Astrocyte (in vitro differentiated cells and primary cell): Measurements from ENCODE around the gene P3H4.
"Not testable (repeated sequence)": the region's sequence is repeated elsewhere in the genome, so short reads cannot be mapped to it uniquely, and the experiment has no call there.

Experiments used
- EZH2 ChIP-seq: IDR thresholded peaks from 2 replicates; pipeline ENCODE4 v1.6.1; 2012; ENCODE audit warnings: mild to moderate bottlenecking, low read length, inconsistent platforms; ENCODE audit not compliant: insufficient read depth
- TF ChIP-seq, protein P1 (sequence below): IDR thresholded peaks from 2 replicates; pipeline ENCODE4 v1.5.1; 2011; ENCODE audit warnings: low read depth, mild to moderate bottlenecking, inconsistent platforms, low read length, moderate library complexity; ENCODE audit not compliant: insufficient read depth

DNA sequence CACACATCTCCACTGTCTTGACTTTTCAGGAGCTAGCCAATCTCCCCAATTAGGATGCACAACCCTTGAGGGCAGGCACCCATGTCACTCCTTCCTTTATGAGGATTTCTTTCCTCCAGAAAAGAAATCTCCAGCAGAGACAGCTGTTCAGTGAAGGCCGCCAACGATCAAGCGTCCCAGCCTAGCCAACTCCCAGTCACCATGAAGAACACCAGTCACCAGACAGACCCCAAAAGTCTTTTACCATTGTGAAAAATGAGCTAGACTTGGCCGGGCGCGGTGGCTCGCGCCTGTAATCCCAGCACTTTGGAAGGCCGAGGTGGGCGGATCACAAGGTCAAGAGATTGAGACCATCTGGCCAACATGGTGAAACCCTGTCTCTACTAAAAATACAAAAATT is 18.2 kb upstream of the P3H4 start:
- TF ChIP-seq, protein P1, sequence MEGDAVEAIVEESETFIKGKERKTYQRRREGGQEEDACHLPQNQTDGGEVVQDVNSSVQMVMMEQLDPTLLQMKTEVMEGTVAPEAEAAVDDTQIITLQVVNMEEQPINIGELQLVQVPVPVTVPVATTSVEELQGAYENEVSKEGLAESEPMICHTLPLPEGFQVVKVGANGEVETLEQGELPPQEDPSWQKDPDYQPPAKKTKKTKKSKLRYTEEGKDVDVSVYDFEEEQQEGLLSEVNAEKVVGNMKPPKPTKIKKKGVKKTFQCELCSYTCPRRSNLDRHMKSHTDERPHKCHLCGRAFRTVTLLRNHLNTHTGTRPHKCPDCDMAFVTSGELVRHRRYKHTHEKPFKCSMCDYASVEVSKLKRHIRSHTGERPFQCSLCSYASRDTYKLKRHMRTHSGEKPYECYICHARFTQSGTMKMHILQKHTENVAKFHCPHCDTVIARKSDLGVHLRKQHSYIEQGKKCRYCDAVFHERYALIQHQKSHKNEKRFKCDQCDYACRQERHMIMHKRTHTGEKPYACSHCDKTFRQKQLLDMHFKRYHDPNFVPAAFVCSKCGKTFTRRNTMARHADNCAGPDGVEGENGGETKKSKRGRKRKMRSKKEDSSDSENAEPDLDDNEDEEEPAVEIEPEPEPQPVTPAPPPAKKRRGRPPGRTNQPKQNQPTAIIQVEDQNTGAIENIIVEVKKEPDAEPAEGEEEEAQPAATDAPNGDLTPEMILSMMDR, result not testable (repeated sequence)
- TF ChIP-seq EZH2, result not testable (repeated sequence)
